IMR-90 (cell line): ENCODE results near the gene SLC26A1. TPM values are rescaled to one million over a fixed set of nuclear protein-coding genes. Genes with fewer than 3 reads are reported as not detected.

Source experiments
- ATAC-seq: fragments of 200-7000 bp; cut with Tn5 transposase; 2 replicates; pipeline ENCODE4 v1.9.1; 2020; ENCODE audit warnings: low read depth, mild to moderate bottlenecking, moderate library complexity
- BruUV-seq: library from RNA; stranded (reverse); fragments of 400-500 nt; replicated peaks from 2 replicates; lab custom pipeline; 2021; lab: Mats Ljungman, UMichigan
- CTCF ChIA-PET: fragments of 300-600 bp; formaldehyde crosslinking; extraction: SDS; loops from one replicate; lab custom pipeline; 2021; ENCODE audit warnings: antibody characterized with exemption; lab: Yijun Ruan, JAX
- POLR2A ChIA-PET: fragments of 300-600 bp; sonication (Branson Sonifier 250); formaldehyde crosslinking; loops from one replicate; lab custom pipeline; 2022; ENCODE audit warnings: antibody characterized with exemption; ENCODE audit not compliant: unreplicated experiment; lab: Charles Lee
- DNase-seq: peaks from one replicate; pipeline ENCODE4 v3.0.0; 2013
- H2AFZ ChIP-seq: replicated peaks from 2 replicates; pipeline ENCODE3; 2013; ENCODE audit warnings: low read length, mild to moderate bottlenecking; ENCODE audit not compliant: poor library complexity
- H2AK5ac ChIP-seq: 2 replicates; pipeline ENCODE4 v1.6.1; 2013; ENCODE audit warnings: low read depth, low read length, inconsistent platforms
- H2AK9ac ChIP-seq: replicated peaks from 2 replicates; pipeline ENCODE3; 2013; ENCODE audit warnings: mild to moderate bottlenecking, low read depth, low read length, moderate library complexity; ENCODE audit not compliant: poor library complexity
- H2BK120ac ChIP-seq: 2 replicates; pipeline ENCODE4 v1.6.1; 2013; ENCODE audit warnings: low read depth, low read length, inconsistent platforms
- H2BK15ac ChIP-seq: 3 replicates; pipeline ENCODE4 v1.6.1; 2013; ENCODE audit warnings: low read depth, low read length, inconsistent platforms
- H2BK20ac ChIP-seq: 2 replicates; pipeline ENCODE4 v1.6.1; 2013; ENCODE audit warnings: low read depth, mild to moderate bottlenecking, inconsistent platforms, low read length, moderate library complexity
- H2BK5ac ChIP-seq: 2 replicates; pipeline ENCODE4 v1.6.1; 2013; ENCODE audit warnings: mild to moderate bottlenecking, low read depth, low read length, inconsistent platforms; ENCODE audit not compliant: poor library complexity, severe bottlenecking
- H3K14ac ChIP-seq: replicated peaks from 2 replicates; pipeline ENCODE4 v1.6.1; 2013; ENCODE audit warnings: low read depth, low read length, inconsistent platforms
- H3K18ac ChIP-seq: 2 replicates; pipeline ENCODE4 v1.6.1; 2013; ENCODE audit warnings: low read depth, low read length, control low read depth
- H3K23ac ChIP-seq: 2 replicates; pipeline ENCODE4 v1.6.1; 2013; ENCODE audit warnings: low read depth, low read length, inconsistent platforms
- H3K27ac ChIP-seq: 2 replicates; pipeline ENCODE4 v1.5.1; 2013; ENCODE audit warnings: mild to moderate bottlenecking, control low read depth, low read length; ENCODE audit not compliant: insufficient read depth
- H3K27me3 ChIP-seq: 2 replicates; pipeline ENCODE4 v1.6.1; 2013; ENCODE audit warnings: low read length; ENCODE audit not compliant: control insufficient read depth, insufficient read depth
- H3K36me3 ChIP-seq: 2 replicates; pipeline ENCODE4 v1.6.1; 2013; ENCODE audit warnings: low read length, mixed read lengths; ENCODE audit not compliant: control insufficient read depth, insufficient read depth
- H3K4ac ChIP-seq: 2 replicates; pipeline ENCODE4 v1.6.1; 2013; ENCODE audit warnings: low read depth, low read length, inconsistent platforms
- H3K4me1 ChIP-seq: 2 replicates; pipeline ENCODE4 v1.6.1; 2013; ENCODE audit warnings: low read length, mixed read lengths; ENCODE audit not compliant: control insufficient read depth, insufficient read depth
- H3K4me2 ChIP-seq: 2 replicates; pipeline ENCODE4 v1.6.1; 2013; ENCODE audit warnings: low read depth, mild to moderate bottlenecking, control low read depth, low read length, moderate library complexity
- H3K4me3 ChIP-seq: 2 replicates; pipeline ENCODE4 v1.5.1; 2013; ENCODE audit warnings: low read depth, mild to moderate bottlenecking, control low read depth, low read length, moderate library complexity; ENCODE audit not compliant: insufficient read depth
- H3K56ac ChIP-seq: 2 replicates; pipeline ENCODE4 v1.6.1; 2013; ENCODE audit warnings: low read length, inconsistent platforms; ENCODE audit not compliant: insufficient read depth; ENCODE audit errors: extremely low read depth
- H3K79me1 ChIP-seq, 2 experiments: 2 replicates each; pipeline ENCODE4 v1.6.1; 2013; ENCODE audit warnings: low read length in 2 of 2, inconsistent platforms in 1 of 2, low read depth in 1 of 2
- H3K9ac ChIP-seq: 2 replicates; pipeline ENCODE4 v1.6.1; 2013; ENCODE audit warnings: low read depth, low read length, control low read depth
- H3K9me1 ChIP-seq: 2 replicates; pipeline ENCODE4 v1.6.1; 2013; ENCODE audit warnings: low read length, inconsistent platforms; ENCODE audit not compliant: insufficient read depth
- H3K9me3 ChIP-seq: 2 replicates; pipeline ENCODE4 v1.6.1; 2013; ENCODE audit warnings: low read length; ENCODE audit not compliant: control insufficient read depth, insufficient read depth
- H4K20me1 ChIP-seq: 2 replicates; pipeline ENCODE4 v1.6.1; 2013; ENCODE audit warnings: low read length, inconsistent platforms; ENCODE audit not compliant: insufficient read depth
- H4K5ac ChIP-seq: 2 replicates; pipeline ENCODE4 v1.6.1; 2013; ENCODE audit warnings: mild to moderate bottlenecking, low read depth, low read length, control low read depth
- H4K8ac ChIP-seq, 2 experiments: 2 replicates each; pipeline ENCODE4 v1.6.1; 2013; ENCODE audit warnings: low read depth in 2 of 2, low read length in 2 of 2, control low read depth in 1 of 2, inconsistent platforms in 1 of 2
- H4K91ac ChIP-seq: 2 replicates; pipeline ENCODE4 v1.6.1; 2013; ENCODE audit warnings: low read depth, low read length, inconsistent platforms; ENCODE audit not compliant: insufficient read depth
- BHLHE40 ChIP-seq: fragments of 150-350 bp; IDR thresholded peaks from 2 replicates; pipeline ENCODE4 v1.6.1; 2016; ENCODE audit warnings: mild to moderate bottlenecking, low read depth, low read length
- CEBPB ChIP-seq: IDR thresholded peaks from 2 replicates; pipeline ENCODE4 v1.6.1; 2012; ENCODE audit warnings: low read depth, low read length, improper control_type of control experiment
- CHD1 ChIP-seq: IDR thresholded peaks from 2 replicates; pipeline ENCODE4 v1.6.1; 2012; ENCODE audit warnings: low read depth, low read length, improper control_type of control experiment
- ELK1 ChIP-seq: fragments of 150-350 bp; IDR thresholded peaks from 2 replicates; pipeline ENCODE4 v1.6.1; 2016; ENCODE audit warnings: low read depth, mild to moderate bottlenecking, low read length, moderate library complexity, borderline replicate concordance
- FOS ChIP-seq: fragments of 150-350 bp; IDR thresholded peaks from 2 replicates; pipeline ENCODE4 v1.6.1; 2016; ENCODE audit warnings: low read depth, low read length
- MAFK ChIP-seq: IDR thresholded peaks from 2 replicates; pipeline ENCODE4 v1.6.1; 2012; ENCODE audit warnings: low read depth, low read length, improper control_type of control experiment
- MAZ ChIP-seq: IDR thresholded peaks from 2 replicates; pipeline ENCODE4 v1.6.1; 2012; ENCODE audit warnings: low read depth, mild to moderate bottlenecking, low read length, improper control_type of control experiment, moderate library complexity, borderline replicate concordance
- MXI1 ChIP-seq: IDR thresholded peaks from 2 replicates; pipeline ENCODE4 v1.6.1; 2012; ENCODE audit warnings: low read depth, mild to moderate bottlenecking, low read length, moderate library complexity, borderline replicate concordance
- NFE2L2 ChIP-seq: fragments of 150-350 bp; IDR thresholded peaks from 2 replicates; pipeline ENCODE4 v1.6.1; 2016; ENCODE audit warnings: low read depth, mild to moderate bottlenecking, low read length
- POLR2A ChIP-seq: IDR thresholded peaks from 2 replicates; pipeline ENCODE4 v1.6.1; 2012; ENCODE audit warnings: mild to moderate bottlenecking, low read depth, low read length
- RAD21 ChIP-seq: IDR thresholded peaks from 2 replicates; pipeline ENCODE4 v1.6.1; 2012; ENCODE audit warnings: low read length, improper control_type of control experiment
- RCOR1 ChIP-seq: IDR thresholded peaks from 2 replicates; pipeline ENCODE4 v1.6.1; 2012; ENCODE audit warnings: mild to moderate bottlenecking, low read length, improper control_type of control experiment; ENCODE audit not compliant: insufficient replicate concordance
- RFX5 ChIP-seq: IDR thresholded peaks from 2 replicates; pipeline ENCODE4 v1.8.0; 2012; ENCODE audit warnings: low read depth, mild to moderate bottlenecking, low read length, moderate library complexity
- SMC3 ChIP-seq: fragments of 150-350 bp; IDR thresholded peaks from 2 replicates; pipeline ENCODE4 v1.6.1; 2016; ENCODE audit warnings: low read depth, mild to moderate bottlenecking, antibody characterized with exemption, low read length, moderate library complexity
- WGBS, 2 experiments: methylation state at CpG; one replicate each; pipeline versions ENCODE4 v1.1.5 to v1.1.7; 2013; ENCODE audit warnings: missing lambda C conversion rate in 2 of 2; ENCODE audit not compliant: insufficient read length in 1 of 2; ENCODE audit errors: extremely low coverage in 2 of 2; 5-methylcytosine and 5-hydroxymethylcytosine counted together
- dilution Hi-C: fragments of 300-500 bp; cut with HindIII; formaldehyde crosslinking; loops from one replicate; pipeline ENCODE4 v1.14.3; 2018; ENCODE audit warnings: low sequenced_read_pairs; ENCODE audit not compliant: unreplicated experiment
- in situ Hi-C: fragments of 300-500 bp; cut with MboI; formaldehyde crosslinking; loops from 3 replicates; pipeline ENCODE4 v1.14.3; 2019; ENCODE audit warnings: low sequenced_read_pairs, inconsistent platforms, mixed read lengths
- intact Hi-C: fragments of 100-400 bp; cut with micrococcal nuclease; formaldehyde crosslinking; loops from 2 replicates; pipeline ENCODE4 v1.10.0; 2022
- polyA plus RNA-seq, 3 experiments: library from polyadenylated mRNA; depleted of rRNA; stranded (reverse); fragments of >200 nt; gene quantifications; 2 replicates each; pipeline ENCODE4 v1.2.3, GENCODE V29; 2012; ENCODE audit warnings: low replicate concordance in 1 of 3
- total RNA-seq: library from RNA; depleted of rRNA; stranded (reverse); fragments of >200 nt; gene quantifications from 2 replicates; pipeline ENCODE4 v1.2.3, GENCODE V29; 2012
- TF ChIP-seq, protein P1 (sequence below): fragments of 150-350 bp; IDR thresholded peaks from 2 replicates; pipeline ENCODE4 v1.6.1; 2017; ENCODE audit warnings: mild to moderate bottlenecking, antibody characterized with exemption, low read length, low read depth
- TF ChIP-seq, protein P2 (sequence below): conservative IDR thresholded peaks from 2 replicates; pipeline ENCODE4 v1.5.1; 2012; ENCODE audit warnings: mild to moderate bottlenecking, low read depth, low read length, improper control_type of control experiment

The SLC26A1 gene
- total and polyA plus RNA-seq, 2 of the 4 experiments (the other 2 are of a cell fraction), result 0.09 TPM; not detected in 1

GRCh38 chr4:1030559-1030958 lies 37.4 kb upstream of the SLC26A1 start:
- Histone ChIP-seq H2AK5ac (no peak overlapping the region; the same call in 1 of the 2 replicates), H3K4me1 (peaks cover 13% of the 10 kb centered on the region)
- no peak for ATAC-seq

More at GRCh38 chr4:1030559-1030958, 37.4 kb upstream of the SLC26A1 start:
- Histone ChIP-seq H4K91ac (no peak overlapping the region), H3K9ac (no peak overlapping the region), H3K9me1 (peaks cover 10% of the 10 kb centered on the region), H3K56ac (no peak overlapping the region), H2BK20ac (no peak overlapping the region), H3K9me3 (no peaks in the 10 kb centered on the region), H2BK15ac (no peak overlapping the region), H3K4me2 (no peak overlapping the region), H4K5ac (no peak overlapping the region), H3K27ac (no peak overlapping the region), H3K79me1 (no peaks in the 10 kb centered on the region), H2AK9ac (no peak overlapping the region), H4K20me1 (peaks cover 6% of the 10 kb centered on the region; the same call in 1 of the 2 replicates), H3K4me3 (no peak overlapping the region), H3K18ac (no peak overlapping the region), H2BK5ac (no peak overlapping the region), H3K23ac (no peak overlapping the region), H3K27me3 (no peaks in the 10 kb centered on the region), H3K36me3 (peaks cover 6% of the 10 kb centered on the region), H3K4ac (no peak overlapping the region), H3K14ac (no peak overlapping the region), H4K8ac (no peak overlapping the region), H2BK120ac (no peak overlapping the region), H2AFZ (no peak overlapping the region)
- BruUV-seq, result no TSS peak
- no peak for DNase-seq
- WGBS, 2 experiments, result 75% methylated on average over 7 of the region's 16 CpGs; no CpG with 5 or more reads in 1 of the 2 experiments
- CTCF ChIA-PET, result no interaction called here
- dilution Hi-C loops (no loop called here), in situ Hi-C loops (no loop called here), intact Hi-C loops (no loop called here)
- TF ChIP-seq, protein P1, sequence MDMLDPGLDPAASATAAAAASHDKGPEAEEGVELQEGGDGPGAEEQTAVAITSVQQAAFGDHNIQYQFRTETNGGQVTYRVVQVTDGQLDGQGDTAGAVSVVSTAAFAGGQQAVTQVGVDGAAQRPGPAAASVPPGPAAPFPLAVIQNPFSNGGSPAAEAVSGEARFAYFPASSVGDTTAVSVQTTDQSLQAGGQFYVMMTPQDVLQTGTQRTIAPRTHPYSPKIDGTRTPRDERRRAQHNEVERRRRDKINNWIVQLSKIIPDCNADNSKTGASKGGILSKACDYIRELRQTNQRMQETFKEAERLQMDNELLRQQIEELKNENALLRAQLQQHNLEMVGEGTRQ, result no peak
- TF ChIP-seq RCOR1 (no peak), ELK1 (no peak), RFX5 (no peak), BHLHE40 (no peak), MAFK (no peak), SMC3 (no peak), RAD21 (no peak), NFE2L2 (no peak), CEBPB (no peak), MAZ (no peak), CHD1 (no peak), POLR2A (no peak), FOS (no peak), MXI1 (no peak)
- TF ChIP-seq, protein P2, sequence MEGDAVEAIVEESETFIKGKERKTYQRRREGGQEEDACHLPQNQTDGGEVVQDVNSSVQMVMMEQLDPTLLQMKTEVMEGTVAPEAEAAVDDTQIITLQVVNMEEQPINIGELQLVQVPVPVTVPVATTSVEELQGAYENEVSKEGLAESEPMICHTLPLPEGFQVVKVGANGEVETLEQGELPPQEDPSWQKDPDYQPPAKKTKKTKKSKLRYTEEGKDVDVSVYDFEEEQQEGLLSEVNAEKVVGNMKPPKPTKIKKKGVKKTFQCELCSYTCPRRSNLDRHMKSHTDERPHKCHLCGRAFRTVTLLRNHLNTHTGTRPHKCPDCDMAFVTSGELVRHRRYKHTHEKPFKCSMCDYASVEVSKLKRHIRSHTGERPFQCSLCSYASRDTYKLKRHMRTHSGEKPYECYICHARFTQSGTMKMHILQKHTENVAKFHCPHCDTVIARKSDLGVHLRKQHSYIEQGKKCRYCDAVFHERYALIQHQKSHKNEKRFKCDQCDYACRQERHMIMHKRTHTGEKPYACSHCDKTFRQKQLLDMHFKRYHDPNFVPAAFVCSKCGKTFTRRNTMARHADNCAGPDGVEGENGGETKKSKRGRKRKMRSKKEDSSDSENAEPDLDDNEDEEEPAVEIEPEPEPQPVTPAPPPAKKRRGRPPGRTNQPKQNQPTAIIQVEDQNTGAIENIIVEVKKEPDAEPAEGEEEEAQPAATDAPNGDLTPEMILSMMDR, result no peak
- POLR2A ChIA-PET, result no interaction called here
